Measurements from ENCODE around the gene PCAT6.
"Not testable (repeated sequence)": the region's sequence is repeated elsewhere in the genome, so short reads cannot be mapped to it uniquely, and the experiment has no call there.

PCAT6 gene

DNA sequence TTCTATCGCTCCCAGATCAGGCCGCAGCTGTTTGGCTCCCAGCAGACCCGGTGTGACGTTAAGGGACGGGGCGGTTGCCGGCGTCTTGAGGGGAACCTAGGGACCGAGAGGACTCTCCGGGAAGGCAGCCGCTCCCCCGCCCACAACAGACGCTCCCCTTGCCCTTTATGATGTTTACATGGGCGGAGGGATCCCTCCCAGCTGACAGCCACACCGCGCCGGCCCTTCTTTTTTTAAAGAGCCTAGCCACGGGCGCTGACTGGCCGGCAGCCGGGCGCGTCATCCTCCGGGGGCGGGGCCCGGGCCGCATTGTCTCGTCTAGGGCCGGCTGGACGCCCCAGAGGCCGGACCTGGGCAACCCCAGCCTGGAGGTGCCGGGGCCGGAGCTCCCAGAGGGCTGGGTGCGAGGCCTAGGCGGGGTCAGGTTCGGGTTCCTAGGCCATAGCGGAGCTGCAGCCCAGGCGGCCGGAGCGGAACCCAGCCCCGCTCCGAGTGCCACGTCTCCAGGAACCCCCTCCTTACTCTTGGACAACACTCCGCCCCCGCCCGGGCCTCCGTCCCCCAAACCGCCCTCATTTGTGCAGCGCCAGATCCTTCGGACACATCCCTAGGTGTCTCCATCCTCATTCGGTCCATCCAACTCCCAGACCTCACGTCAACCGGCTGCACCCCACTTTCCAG is at the start of gene PCAT6:
TSS of gene PCAT6 (plus strand) at position 340 of the 681 bp plus-strand sequence.
- DNase-seq: peak; percentile 76 to 94

DNA sequence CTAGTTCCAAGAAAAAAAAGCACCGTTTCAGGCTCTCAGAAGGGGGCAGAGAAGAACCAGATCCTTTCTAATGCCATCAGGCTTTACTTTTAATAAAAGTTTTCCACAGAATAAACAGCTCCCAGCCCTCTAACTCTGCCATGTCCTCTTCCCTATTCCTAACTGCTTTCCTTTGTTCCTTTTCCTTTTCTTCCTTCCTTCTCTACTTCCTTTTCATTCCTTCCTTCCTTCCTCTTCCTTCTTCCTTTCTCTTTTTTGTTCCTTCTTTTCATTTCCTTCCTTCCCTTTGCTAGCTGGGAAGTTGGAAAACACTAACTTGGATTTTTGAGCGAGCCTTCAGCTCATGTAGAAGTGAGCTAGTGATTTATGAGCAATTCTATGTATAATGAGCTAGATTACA is 48.7 kb upstream of the PCAT6 start:
- no peak for DNase-seq

DNA sequence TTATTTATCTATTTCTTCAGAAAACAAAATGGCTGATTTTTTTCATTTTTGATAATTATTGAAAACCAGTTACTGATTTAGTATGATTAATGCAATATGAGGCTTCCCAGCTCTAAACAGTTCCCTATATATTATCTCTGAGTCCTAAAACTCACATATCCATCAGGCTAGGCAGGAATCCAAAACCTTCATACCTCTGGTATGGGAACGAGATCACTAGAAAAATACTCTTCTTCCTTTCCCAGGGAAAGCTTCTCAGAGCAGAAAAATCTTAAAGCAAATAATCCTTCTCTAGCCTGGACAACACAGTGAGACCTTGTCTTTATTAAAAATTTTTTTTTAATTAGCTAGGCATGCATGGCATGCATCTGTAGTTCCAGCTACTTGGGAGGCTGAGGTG is 45.0 kb upstream of the PCAT6 start:
- no peak for DNase-seq

DNA sequence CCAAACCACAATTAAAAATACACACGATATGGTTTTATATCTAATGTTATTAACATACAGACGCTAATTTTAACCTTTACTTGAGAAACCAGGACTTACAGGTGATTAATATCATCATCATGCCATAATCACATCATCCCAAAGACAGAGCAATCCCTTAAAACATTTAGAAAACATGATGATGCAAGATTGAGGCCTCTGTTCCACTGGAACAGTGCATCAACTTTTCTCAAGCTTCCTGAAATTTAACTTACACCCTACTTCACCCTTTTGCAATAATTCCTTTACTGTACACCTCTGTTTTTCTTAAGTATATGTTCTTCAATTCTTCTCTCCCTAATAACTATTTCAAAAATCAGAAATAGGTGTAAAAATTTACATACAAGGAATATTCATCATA is 40.6 kb upstream of the PCAT6 start:
- no peak for DNase-seq

DNA sequence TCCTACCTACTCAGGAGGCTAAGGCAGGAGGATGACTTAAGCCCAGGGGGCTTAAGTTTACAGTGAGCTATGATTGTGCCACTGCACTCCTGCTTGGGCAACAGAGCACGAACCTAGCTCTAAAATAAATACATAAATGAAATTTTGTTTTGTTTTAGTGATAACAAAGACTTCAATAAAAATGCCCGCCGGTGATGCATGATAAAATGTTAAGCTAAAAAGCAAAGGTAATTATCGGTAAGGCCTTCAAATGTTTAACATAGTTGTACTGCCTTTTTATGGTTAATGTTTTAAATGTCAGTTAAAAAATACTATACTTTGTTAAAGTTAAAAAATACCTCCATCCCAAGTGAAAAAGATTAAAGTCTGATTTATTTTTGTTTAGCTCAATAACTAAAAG is 29.6 kb upstream of the PCAT6 start:
- DNase-seq: no peak

DNA sequence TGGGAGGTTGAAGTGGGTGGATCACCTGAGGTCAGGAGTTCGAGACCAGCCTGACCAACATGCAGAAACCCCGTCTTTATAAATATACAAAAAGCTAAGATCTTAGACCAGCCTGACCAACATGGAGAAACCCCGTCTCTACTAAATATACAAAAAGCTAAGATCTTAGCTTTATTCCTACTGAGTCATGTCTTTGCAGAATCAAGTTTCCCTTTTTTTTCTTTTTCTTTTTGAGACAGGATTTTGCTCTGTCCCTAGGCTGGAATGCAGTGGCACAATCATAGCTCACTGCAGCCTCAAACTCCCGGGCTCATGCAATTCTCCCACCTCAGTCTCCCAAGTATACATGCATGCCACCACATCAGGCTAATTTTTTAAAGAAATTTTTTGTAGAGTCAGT is 23.9 kb upstream of the PCAT6 start:
- DNase-seq: no peak

DNA sequence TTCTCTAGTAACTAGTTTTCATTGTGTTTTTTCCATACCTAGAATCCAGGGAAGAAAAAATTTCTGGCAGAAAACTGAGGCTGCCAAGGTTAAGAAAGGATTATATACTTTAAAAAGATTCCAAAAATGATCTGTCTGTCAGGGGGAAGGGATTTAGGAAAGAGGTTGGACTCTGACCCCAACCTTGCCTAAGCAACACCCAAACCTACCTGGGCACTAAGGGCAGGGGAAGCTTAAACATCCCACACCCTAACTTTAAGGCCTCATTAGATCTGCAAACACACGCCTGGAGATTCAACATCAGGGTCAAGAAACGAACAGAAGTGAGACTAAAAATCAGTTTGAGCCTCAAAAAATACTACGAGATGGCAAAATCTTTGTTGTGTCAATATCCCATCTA is 22.0 kb upstream of the PCAT6 start:
- DNase-seq: no peak

DNA sequence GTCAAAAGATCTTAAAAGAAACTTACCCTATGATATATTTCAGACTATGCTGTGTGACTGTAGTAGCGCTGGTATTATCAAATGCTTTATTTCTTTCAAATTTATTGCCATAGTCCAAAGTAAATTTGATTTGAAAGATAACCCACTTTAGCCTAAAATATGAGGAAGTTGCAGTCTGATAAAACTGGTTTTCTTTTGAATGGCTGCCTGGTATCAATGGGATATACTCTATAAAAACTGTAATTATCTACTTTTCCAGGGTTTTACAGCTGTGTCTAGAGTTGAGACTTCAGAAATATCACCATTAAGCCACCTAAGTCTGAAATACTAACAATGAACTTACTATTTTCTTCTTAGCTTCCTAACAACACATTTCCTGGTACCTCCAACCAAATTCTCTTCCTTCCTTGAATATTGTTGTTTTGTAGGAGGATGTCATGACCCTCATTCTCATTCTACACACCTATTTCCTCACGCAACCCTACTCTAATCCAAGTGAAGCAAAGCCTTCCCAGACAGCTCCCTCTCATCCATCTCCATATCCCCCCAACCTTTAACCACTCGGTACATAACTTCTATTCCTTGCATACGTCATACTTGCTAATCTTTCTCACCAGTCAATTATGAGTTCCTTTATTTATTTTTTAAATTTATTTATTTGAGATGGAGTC is 19.5 kb upstream of the PCAT6 start:
- no peak for DNase-seq

DNA sequence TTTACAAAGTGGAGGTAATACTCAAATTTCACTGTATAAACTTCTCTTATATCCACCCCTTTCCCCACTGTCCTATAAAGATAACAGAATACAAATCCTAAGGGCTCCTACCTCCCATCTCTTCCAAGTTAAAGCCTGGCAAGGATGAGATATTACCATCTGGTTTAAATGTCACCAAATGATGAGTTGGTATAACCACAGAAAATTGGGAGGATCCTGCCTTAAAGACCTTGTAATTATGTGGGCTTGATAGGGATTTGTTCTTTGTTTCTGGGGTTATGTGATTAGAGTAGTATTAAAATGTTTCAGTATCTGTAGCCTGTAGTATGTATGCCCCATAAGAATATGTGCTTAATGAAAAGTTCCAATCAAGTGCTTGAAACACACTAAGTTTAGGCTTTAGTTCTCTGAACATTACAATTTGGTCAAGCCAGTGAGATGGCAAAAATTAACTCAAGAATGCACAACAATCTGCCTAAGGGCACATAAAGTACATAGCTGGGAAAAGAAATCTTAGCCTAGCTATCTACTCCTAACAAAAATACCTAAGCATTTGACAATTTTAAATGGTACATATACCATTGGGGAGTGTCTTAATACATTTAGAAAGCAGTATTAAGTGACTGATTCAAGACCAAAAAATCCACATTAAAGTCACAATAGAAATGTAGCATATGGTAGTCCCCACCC is 16.6 kb upstream of the PCAT6 start:
- no peak for DNase-seq

DNA sequence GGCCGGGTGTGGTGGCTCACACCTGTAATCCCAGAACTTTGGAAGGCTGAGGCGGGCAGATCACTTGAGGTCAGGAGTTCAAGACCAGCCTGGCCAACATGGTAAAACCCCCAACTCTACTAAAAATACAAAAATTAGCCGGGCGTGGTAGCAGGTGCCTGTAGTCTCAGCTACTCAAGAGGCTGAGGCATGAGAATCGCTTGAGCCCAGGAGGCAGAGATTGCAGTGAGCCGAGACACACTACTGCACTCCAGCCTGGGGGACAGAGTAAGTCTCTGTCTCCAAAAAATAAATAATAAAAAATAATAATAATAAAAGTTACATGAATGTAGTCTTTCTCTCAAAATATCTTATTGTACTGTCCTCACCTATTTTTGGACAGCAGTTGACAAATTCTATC is 15.8 kb upstream of the PCAT6 start:
- not testable (repeated sequence) for DNase-seq

DNA sequence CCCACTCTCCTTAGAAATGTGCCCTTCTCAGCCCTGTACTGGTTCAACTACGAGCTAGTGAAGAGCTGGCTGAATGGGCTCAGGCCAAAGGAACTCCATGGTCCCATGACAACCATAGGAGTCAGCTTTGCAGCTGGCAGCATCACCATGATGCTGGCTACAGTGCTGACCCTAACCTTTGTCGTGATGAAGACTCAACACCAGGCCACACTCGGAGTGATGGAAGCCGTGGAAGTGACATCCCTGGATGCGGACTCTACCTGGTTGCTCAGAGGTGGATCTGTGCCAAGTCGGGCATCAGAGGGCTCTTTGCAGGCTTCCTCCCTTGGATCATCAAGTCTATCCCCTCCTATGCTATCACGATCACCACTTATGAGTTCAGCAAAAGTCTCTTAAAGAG is 14.1 kb upstream of the PCAT6 start:
- DNase-seq: no peak

DNA sequence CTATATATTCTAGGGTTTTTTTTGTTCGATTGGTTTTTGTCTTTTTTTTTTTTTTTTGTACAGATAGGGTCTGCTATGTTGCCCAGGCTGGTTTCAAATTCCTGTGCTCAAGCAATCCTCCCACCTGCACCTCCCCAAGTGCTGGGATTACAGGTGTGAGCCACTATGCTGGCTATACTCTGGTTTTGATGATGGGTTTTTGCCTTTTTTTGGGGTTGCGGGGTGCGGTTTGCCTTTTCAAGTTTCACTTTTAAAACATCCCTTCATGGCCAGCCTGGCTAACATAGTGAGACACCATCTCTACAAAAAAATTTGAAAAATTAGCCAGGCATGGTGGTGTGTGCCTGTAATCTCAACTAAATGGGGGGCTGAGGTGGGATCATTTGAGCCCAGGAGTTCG is 12.5 kb upstream of the PCAT6 start:
- DNase-seq: no peak

DNA sequence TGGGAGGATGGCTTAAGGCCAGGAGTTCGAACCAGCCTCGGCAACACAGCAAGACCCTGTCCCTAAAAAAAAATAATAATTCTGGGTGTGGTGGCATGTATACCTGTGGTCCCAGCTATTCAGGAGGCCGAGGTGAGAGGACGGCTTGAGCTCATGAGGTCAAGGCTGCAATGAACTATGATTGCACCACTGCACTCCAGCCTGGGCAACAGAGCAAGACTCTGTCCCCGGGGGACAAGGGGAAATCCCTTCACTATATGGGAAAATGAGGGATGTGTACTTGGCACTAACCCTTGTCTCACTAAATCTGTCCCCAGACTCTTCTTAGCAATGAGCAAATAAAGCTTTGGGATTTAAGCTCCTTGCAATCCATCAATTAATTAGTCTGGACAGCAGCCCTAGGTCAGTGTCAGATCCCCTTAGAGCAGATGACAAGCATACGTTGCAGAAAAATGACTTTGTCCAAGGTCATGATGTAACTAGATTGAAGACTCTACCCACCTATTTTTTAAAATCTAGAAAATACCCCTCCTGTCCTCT is 11.9 kb upstream of the PCAT6 start:
- no peak for DNase-seq

DNA sequence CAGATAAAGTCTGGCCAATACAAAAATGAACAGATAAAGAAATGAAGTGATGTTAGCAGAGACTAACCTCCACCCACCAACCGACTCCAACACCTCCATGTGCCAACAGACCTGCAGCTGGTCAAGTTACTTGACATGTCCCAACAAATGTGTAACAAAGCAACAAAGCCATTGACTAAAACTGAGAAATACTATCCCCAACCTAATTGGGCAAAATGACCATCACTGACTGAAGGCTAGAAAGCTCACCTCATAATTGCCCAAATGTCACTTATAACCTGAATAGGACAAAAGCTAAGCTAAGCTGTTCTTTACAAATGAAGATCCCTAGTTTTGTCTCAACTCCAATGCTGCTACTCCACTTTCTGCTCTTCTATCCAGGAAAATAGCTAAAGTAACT is 10.0 kb upstream of the PCAT6 start:
- DNase-seq: no peak

DNA sequence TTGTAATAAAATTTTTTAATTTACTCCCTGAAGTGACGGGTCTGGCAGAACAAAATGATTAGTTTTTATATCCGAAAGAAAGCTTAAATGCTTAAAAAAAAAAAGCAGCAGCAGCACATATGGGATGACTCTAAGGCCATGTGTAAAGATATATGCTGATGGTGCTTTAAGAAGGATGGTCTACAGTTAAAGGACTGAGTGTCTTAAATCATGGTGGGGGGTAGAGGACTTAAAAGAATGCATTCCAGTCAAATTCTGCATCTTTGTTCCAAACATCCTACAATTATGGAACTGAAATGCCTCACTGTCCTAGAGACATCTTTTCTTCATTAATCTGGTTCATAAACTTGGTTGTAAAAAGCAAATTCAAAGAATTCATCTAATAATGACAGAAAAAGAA is 9.6 kb upstream of the PCAT6 start:
- no peak for DNase-seq

DNA sequence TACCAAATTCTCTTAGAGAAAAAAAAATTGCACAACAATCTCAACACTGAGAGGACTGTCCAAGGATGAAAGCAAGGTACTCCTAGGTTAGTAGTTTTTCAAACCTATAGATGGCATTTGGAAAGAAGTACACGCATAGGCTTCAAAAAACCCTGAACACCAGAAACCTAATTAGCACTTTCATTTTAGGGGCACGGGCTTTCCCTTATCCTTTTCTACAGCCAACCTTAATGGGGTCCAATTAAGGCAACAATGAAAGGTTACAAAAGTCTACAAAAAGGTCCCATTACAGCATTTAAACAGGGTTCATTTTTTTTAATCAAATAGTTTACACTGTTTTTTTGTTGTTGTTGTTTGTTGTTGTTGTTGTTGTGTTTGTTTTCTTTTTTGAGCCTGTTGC is 8.7 kb upstream of the PCAT6 start:
- no peak for DNase-seq

DNA sequence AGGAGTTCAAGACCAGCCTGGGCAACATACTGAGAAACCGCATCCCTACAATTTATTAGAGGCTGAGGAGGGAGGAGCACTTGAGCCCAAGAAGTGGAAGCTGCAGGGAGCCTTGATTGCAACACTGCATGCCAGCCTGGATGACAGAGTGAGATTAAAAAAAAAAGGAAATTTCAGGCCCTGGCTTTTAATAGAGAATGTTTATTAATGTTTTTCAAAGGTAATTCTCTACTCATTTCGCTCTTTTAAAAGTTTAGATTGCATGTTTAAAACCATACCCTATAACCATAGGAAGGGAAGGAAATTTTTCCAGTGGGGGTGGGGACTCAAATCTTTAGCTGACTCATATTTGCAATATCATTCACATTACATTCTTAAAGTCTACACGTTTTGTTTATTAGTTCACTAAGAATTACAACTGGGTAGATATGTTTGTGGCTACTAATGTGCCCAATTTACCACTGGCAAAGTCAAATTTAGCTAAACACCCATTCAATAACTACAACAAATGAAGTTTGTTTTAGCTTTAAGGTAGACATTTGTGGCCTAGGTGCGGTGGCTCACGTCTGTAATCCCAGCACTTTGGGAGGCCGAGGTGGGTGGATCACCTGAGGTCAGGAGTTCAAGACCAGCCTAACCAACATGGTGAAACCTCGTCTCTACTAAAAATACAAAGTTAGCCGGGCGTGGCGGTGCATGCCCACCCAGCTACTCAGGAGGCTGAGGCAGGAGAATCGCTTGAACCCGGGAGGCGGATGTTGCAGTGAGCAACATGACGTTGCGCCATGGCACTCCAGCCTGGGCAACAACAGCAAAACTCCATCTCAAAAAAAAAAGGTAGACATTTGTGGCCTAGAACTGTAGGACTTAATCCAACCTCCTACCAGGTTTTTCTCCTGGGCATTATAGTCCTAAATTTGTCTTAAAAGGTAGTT is 7.5 kb upstream of the PCAT6 start:
- DNase-seq: no peak

DNA sequence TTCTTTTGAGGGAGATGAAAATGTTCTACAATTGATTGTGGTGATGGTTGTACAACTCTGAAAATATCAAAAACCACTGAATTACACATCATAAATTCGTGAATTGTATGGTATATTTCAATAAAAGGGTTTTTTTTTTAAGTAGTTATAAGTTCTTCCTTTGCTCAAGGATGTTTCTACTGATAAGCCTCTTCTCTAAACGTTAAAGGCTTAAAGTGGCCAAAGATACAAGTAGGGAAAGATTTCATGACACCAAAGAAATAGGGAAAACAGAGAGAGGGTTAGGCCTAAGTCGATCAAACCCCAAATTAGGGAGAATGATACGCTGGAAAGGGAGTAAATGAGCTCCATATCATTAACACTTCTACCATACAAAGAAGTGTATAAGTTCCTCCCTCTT is 6.6 kb upstream of the PCAT6 start:
- DNase-seq: no peak

DNA sequence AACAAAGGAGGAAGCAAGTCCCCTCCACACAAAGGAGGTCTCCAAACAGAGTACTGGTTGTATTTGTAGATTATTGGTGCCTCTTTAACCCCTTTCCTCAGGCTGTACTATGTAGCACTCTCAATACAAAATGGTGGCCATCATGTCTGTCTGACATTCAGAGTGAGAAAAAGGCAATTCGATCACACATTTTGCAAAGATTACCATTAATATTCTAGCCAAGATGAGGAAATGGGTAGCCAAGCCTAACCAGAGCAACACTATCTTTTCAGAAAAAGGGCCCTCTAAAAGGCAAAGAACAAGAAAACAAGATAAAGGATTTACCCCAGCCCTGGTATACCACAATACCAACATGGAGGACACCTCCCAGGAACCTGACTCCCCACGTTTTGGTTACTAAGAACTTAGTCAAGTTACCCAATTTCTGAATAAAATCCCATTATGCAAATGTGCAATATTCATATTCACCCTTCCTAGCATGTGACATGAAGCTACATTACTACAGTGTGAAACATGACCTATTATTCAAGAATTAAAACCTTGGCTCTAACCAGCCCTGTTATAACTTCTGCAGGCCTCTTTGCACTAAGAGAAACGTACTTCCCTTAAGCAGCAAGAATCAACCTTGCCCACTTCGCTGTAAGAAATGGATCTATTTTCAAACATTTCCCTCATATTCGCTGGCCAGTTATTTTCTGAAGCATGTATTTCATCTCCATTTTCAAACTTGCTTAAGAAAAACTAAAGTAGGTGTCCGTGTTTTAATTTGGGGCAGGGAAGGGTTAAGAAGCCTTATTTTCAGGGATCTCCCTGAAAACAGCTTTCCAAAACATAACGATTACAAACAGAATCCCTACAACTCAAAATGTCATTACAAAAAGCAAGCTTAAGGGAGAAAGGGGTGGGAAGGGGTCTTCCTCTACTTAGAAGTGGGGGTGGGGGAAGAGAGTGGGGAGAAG is 4.6 kb upstream of the PCAT6 start:
- no peak for DNase-seq

DNA sequence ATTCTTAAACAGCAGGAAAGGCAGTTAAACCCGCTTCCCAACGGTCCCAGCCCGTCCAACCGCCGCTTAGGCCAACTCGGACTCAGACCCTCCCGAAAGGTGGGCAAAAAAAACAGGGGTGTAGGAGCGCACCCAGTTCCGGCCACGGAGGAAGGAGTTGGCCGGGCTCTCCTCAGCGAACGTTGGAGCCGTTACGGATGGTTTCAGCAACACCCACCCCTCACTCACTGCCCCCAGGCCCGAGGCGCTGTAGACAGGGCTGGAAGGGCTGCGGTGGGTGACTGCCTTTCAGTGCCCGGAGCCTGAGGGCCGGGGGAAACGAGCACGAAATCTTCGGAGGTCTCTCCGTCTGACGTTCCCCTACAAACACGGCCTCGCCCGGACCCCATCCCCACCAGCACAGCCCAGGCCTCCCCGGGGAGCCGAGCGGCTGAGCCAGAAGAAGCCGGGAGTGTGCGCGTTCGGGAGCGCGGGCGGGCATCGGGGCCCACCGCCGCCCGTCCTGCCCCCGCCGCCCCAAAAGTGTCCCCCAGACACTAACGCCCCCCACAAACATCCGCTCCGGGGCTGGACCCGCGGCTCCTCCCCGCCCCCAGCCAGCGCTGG is 3.8 kb upstream of the PCAT6 start:
- peak in 1 of 2 experiments; percentile 27 for DNase-seq

DNA sequence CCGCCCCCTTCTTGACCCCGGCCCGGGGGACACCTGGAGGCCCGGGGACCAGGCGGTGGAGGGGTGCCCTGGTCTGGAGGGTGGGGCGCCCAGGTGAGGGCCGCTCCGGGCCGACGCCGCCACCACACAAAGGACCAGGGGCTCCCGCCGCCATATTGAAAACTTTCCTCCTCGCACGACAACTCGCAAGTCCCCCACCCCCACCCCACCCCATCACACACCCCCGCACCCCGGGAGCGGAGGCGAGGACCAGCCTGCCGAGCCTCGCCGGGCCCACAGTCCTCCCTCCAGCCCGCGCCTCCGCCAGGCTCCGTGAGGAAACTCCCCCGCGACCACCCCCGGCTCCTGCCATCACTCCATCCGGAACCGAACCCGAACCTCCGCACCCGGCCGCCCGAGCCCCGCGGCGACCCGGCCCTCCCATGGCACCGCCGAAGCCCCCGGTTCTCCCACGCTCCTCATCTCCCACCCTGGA is 3.3 kb upstream of the PCAT6 start:
- peak in 1 of 2 experiments; percentile 23 for DNase-seq
